K562 (cell line): ENCODE data around the gene C16orf78. TPM values are rescaled to one million over a fixed set of nuclear protein-coding genes. Genes with fewer than 3 reads are reported as not detected.

Experiments used
- ATAC-seq: fragments of 200-7000 bp; cut with Tn5 transposase; 3 replicates; pipeline ENCODE4 v1.9.1; 2020; ENCODE audit warnings: moderate library complexity
- BruUV-seq: library from RNA; stranded (reverse); fragments of 400-500 nt; replicated peaks from 2 replicates; lab custom pipeline; 2021; lab: Mats Ljungman, UMichigan
- CTCF ChIA-PET: fragments of 300-600 bp; formaldehyde crosslinking; extraction: SDS; loops from one replicate; lab custom pipeline; 2021; ENCODE audit warnings: low intra/inter-chr PET ratio; lab: Yijun Ruan, JAX
- POLR2A ChIA-PET: fragments of 300-600, 350-650 bp; sonication (Branson Sonifier 250); formaldehyde crosslinking; extraction: SDS; loops from one replicate; lab custom pipeline; 2021; ENCODE audit warnings: antibody characterized with exemption, inconsistent platforms; lab: Yijun Ruan, JAX
- DNase-seq, 4 experiments: peaks; one replicate each; pipeline versions ENCODE4 v3.0.0 to v3.0.0-alpha.2; 2011 to 2018; ENCODE audit warnings: low spot score in 3 of 4, mixed read lengths in 3 of 4; ENCODE audit errors: extremely low read depth in 1 of 4
- FAIRE-seq: peaks from 2 replicates; lab custom pipeline; 2011; peaks lifted over from hg19 to GRCh38; lab: Jason Lieb, UNC
- H2AFZ ChIP-seq: 2 replicates; pipeline ENCODE4 v1.6.0; 2011; ENCODE audit warnings: low read depth, low read length, control low read depth, inconsistent platforms
- H3K27ac ChIP-seq: fragments of 200-600 bp; 3 replicates; pipeline ENCODE4 v1.8.0; 2011; ENCODE audit warnings: low read depth, mild to moderate bottlenecking, control low read depth, inconsistent platforms, low read length, moderate library complexity, mixed read lengths; ENCODE audit errors: extremely low read depth
- H3K27me3 ChIP-seq, 2 experiments: fragments of 300-600 bp in 1 of 2; 2 replicates in 1 of 2; 3 replicates in 1 of 2; pipeline versions ENCODE4 v1.6.0 to v1.8.0; 2011; ENCODE audit warnings: inconsistent platforms in 2 of 2, low read length in 2 of 2, mild to moderate bottlenecking in 1 of 2, mixed read lengths in 1 of 2, moderate library complexity in 1 of 2; ENCODE audit not compliant: control insufficient read depth in 2 of 2, insufficient read depth in 2 of 2
- H3K36me3 ChIP-seq: fragments of 300-600 bp; 3 replicates; pipeline ENCODE4 v1.8.0; 2011; ENCODE audit warnings: mild to moderate bottlenecking, low read length, inconsistent platforms; ENCODE audit not compliant: control insufficient read depth, insufficient read depth
- H3K4me1 ChIP-seq, 2 experiments: fragments of 200-600 bp in 1 of 2; replicated peaks in 1 of 2; 2 replicates in 1 of 2; 3 replicates in 1 of 2; pipeline versions ENCODE4 v1.5.1 to v1.8.0; 2011; ENCODE audit warnings: inconsistent platforms in 2 of 2, low read length in 2 of 2, mild to moderate bottlenecking in 1 of 2, mixed read lengths in 1 of 2, moderate library complexity in 1 of 2; ENCODE audit not compliant: control insufficient read depth in 2 of 2, insufficient read depth in 2 of 2
- H3K4me2 ChIP-seq: 2 replicates; pipeline ENCODE4 v1.6.1; 2011; ENCODE audit warnings: low read length, control low read depth, inconsistent platforms, mixed read lengths; ENCODE audit not compliant: insufficient read depth
- H3K4me3 ChIP-seq: fragments of 200-600 bp; sonication (generic), shearing (Covaris generic); 2 replicates; pipeline ENCODE4 v1.5.1; 2016; ENCODE audit warnings: control low read depth, inconsistent platforms
- H3K79me2 ChIP-seq: fragments of 200-600 bp; 3 replicates; pipeline ENCODE4 v1.8.0; 2011; ENCODE audit warnings: low read length, inconsistent platforms; ENCODE audit not compliant: control insufficient read depth, insufficient read depth
- H3K9ac ChIP-seq, 2 experiments: 2 replicates each; pipeline versions ENCODE4 v1.6.0 to v1.6.1; 2011; ENCODE audit warnings: low read depth in 2 of 2, low read length in 2 of 2, control low read depth in 1 of 2, inconsistent platforms in 1 of 2, mild to moderate bottlenecking in 1 of 2, mixed read lengths in 1 of 2; ENCODE audit not compliant: insufficient read depth in 1 of 2
- H3K9me1 ChIP-seq: one replicate; pipeline ENCODE4 v1.6.0; 2011; ENCODE audit warnings: inconsistent platforms, mild to moderate bottlenecking, low read length, moderate library complexity; ENCODE audit not compliant: control insufficient read depth, insufficient read depth
- H3K9me3 ChIP-seq: replicated peaks from 2 replicates; pipeline ENCODE4 v1.5.1; 2011; ENCODE audit warnings: low read depth, low read length, inconsistent platforms; ENCODE audit not compliant: control insufficient read depth, insufficient read depth
- H4K20me1 ChIP-seq: replicated peaks from 2 replicates; pipeline ENCODE4 v1.6.1; 2011; ENCODE audit warnings: low read length, inconsistent platforms, mixed read lengths; ENCODE audit not compliant: control insufficient read depth, insufficient read depth
- FOS ChIP-seq: IDR thresholded peaks from 3 replicates; pipeline ENCODE4 v1.6.1; 2011; ENCODE audit not compliant: insufficient read length; ENCODE audit errors: extremely low read depth
- FOXP4 ChIP-seq: sonication (generic); formaldehyde crosslinking; IDR thresholded peaks from 2 replicates; pipeline ENCODE4 v1.8.0; 2022; ENCODE audit warnings: mild to moderate bottlenecking, missing genetic modification reagents, borderline replicate concordance
- IRF2 ChIP-seq: sonication (generic); formaldehyde crosslinking; IDR thresholded peaks from 2 replicates; pipeline ENCODE4 v1.8.1; 2022; ENCODE audit warnings: mild to moderate bottlenecking, missing genetic modification reagents
- NCOR1 ChIP-seq: fragments of 450-650 bp; IDR thresholded peaks from 2 replicates; pipeline ENCODE4 v1.6.1; 2016; ENCODE audit warnings: mild to moderate bottlenecking, moderate library complexity
- NELFE ChIP-seq: IDR thresholded peaks from 2 replicates; pipeline ENCODE4 v1.6.1; 2011; ENCODE audit warnings: mild to moderate bottlenecking; ENCODE audit not compliant: insufficient read depth, insufficient read length
- TAF1 ChIP-seq: IDR thresholded peaks from 2 replicates; pipeline ENCODE4 v1.6.1; 2011; ENCODE audit warnings: mild to moderate bottlenecking, low read length, moderate library complexity; ENCODE audit not compliant: insufficient read depth, control insufficient read depth, severe bottlenecking; ENCODE audit errors: extremely low read depth
- ZBTB17 ChIP-seq: fragments of 450-650 bp; formaldehyde crosslinking; IDR thresholded peaks from 2 replicates; pipeline ENCODE4 v1.4.0; 2020; ENCODE audit warnings: mild to moderate bottlenecking
- ZNF311 ChIP-seq: fragments of 250-450 bp; sonication (Bioruptor Pico); IDR thresholded peaks from 2 replicates; pipeline ENCODE4 v1.4.0; 2020; ENCODE audit warnings: mild to moderate bottlenecking, moderate library complexity
- WGBS: fragments of 100-300 bp; shearing (Covaris generic); methylation state at CpG from one replicate; pipeline ENCODE4 v1.1.6; 2016; ENCODE audit warnings: low coverage, mixed read lengths; ENCODE audit not compliant: insufficient coverage; ENCODE audit errors: missing lambda C conversion rate; 5-methylcytosine and 5-hydroxymethylcytosine counted together
- in situ Hi-C: fragments of 300-500 bp; cut with MboI; formaldehyde crosslinking; loops from 4 replicates; pipeline ENCODE4 v1.15.0; 2018; ENCODE audit warnings: inconsistent platforms, mixed read lengths
- intact Hi-C: fragments of 100-400 bp; cut with micrococcal nuclease; formaldehyde crosslinking; loops from 2 replicates; pipeline ENCODE4 v1.14.2; 2022
- polyA plus RNA-seq, 8 experiments: library from polyadenylated mRNA; depleted of rRNA in 4 of 8; stranded (reverse) in 5 of 8; unstranded in 3 of 8; fragments of >200 nt; fragmentation: Nextera tagmentation in 2 of 8; fragmentation: Illumina TruSeq in 1 of 8; extraction: Ambion mirVana in 2 of 8; extraction: Trizol in 1 of 8; gene quantifications; 2 replicates each; pipeline versions ENCODE4 v1.2.1 to v1.2.3, GENCODE V29; 2011 to 2014; ENCODE audit warnings: inconsistent platforms in 1 of 8, missing spikeins in 1 of 8
- total RNA-seq, 7 experiments: library from RNA; depleted of rRNA in 6 of 7; stranded (reverse); fragments of >200 nt in 6 of 7; fragmentation: Illumina TruSeq in 2 of 7; extraction: Trizol in 2 of 7; gene quantifications; 2 replicates each; pipeline versions ENCODE4 v1.2.1 to v1.2.3, GENCODE V29; 2011 to 2021; ENCODE audit warnings: low replicate concordance in 1 of 7
- TF ChIP-seq, protein P1 (sequence below): sonication (generic); formaldehyde crosslinking; IDR thresholded peaks from 2 replicates; pipeline ENCODE4 v1.8.1; 2022; ENCODE audit warnings: missing genetic modification reagents

Gene C16orf78
- total and polyA plus RNA-seq, 9 of the 15 experiments (the other 6 are each of a cell fraction or from before 2014, with no cell fraction given) = not detected

DNA sequence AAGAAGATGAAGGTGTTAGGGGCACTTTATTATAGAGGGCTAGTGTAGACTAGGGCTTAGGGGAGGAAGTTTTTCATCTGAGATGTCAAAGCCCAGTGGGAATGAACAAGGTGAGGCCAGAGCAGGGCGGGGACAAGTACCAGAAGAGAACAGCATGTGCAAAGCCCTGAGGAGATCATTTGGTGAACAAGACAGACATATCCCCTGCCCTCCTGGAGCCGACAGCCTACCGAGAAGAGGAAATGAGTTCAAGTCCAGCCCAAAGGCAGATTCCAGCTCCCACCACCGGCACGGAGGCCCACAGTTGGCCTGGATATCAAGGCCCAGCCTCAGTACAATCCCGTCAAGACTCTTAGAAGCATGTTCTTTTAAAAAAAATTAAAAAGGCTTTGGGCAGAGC is 61.1 kb downstream of the C16orf78 start:
- peaks cover 6 to 29% of the 10 kb centered on the region in 2 experiments; a peak in 2 of 5 replicates for H3K27me3 ChIP-seq
- BruUV-seq = no TSS peak
- CTCF ChIA-PET = no interaction called here
- no peak overlapping the region for H3K9ac ChIP-seq
- ATAC-seq = no peak
- no peaks in the 10 kb centered on the region for H3K79me2 ChIP-seq
- H3K4me3 ChIP-seq = no peak overlapping the region
- POLR2A ChIA-PET = no interaction called here
- no peaks in the 10 kb centered on the region for H3K9me3 ChIP-seq
- H3K9me1 ChIP-seq = no peaks in the 10 kb centered on the region
- no peak for TF ChIP-seq TAF1
- no peak for TF ChIP-seq FOS
- H4K20me1 ChIP-seq = peaks cover 5% of the 10 kb centered on the region
- DNase-seq = no peak
- no peak overlapping the region for H3K27ac ChIP-seq
- in situ Hi-C loops (no loop called here), intact Hi-C loops (no loop called here)
- H3K4me2 ChIP-seq = no peak overlapping the region
- no peak for FAIRE-seq
- no peaks in the 10 kb centered on the region for H3K36me3 ChIP-seq
- H3K4me1 ChIP-seq = no peaks in the 10 kb centered on the region
- 0% methylated on average over 6 of the region's 6 CpGs for WGBS
- H2AFZ ChIP-seq = no peak overlapping the region

DNA sequence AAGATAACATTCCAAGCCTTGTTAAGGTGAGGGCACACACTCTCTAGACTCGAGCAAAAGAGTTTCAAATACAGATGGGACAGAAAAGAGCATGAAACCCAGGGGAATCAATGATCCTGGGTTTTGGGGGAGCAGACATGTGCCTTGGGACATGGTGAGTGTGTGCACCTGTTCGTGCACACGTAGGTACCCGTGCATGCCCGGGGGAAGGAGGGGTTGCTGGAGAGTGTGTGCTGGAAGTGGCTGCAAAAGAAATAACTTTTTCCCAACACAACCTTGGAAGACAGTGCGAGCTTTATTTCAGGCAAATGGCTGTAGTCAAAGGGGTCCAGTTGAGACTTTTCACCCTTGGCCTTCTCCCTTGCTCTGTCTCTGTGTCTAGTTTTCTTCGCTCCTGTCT is 62.6 kb downstream of the C16orf78 start:
- no peaks in the 10 kb centered on the region for H3K9me1 ChIP-seq
- FAIRE-seq (no peak), DNase-seq (no peak), ATAC-seq (no peak)
- ChIA-PET POLR2A (interaction anchor here (0.6 kb wide), 1 partner anchor 724 kb away, joined by 3 read pairs; no protein-coding TSS in a partner anchor), CTCF (no interaction called here)
- H3K27ac ChIP-seq = no peak overlapping the region
- intact Hi-C loops = no loop called here
- H3K36me3 ChIP-seq = no peaks in the 10 kb centered on the region
- no peak overlapping the region for H2AFZ ChIP-seq
- no peaks in the 10 kb centered on the region for H3K4me1 ChIP-seq
- in situ Hi-C loops = no loop called here
- no peaks in the 10 kb centered on the region for H3K9me3 ChIP-seq
- H4K20me1 ChIP-seq = peaks cover 5% of the 10 kb centered on the region
- no peaks in the 10 kb centered on the region for H3K79me2 ChIP-seq
- H3K27me3 ChIP-seq = peaks cover 13 to 35% of the 10 kb centered on the region in 2 experiments; a peak in 3 of 5 replicates
- BruUV-seq = no TSS peak
- 0% methylated on average over 7 of the region's 7 CpGs for WGBS
- H3K4me2 ChIP-seq = no peak overlapping the region
- H3K4me3 ChIP-seq = no peak overlapping the region
- H3K9ac ChIP-seq = no peak overlapping the region
- TF ChIP-seq, protein P1, sequence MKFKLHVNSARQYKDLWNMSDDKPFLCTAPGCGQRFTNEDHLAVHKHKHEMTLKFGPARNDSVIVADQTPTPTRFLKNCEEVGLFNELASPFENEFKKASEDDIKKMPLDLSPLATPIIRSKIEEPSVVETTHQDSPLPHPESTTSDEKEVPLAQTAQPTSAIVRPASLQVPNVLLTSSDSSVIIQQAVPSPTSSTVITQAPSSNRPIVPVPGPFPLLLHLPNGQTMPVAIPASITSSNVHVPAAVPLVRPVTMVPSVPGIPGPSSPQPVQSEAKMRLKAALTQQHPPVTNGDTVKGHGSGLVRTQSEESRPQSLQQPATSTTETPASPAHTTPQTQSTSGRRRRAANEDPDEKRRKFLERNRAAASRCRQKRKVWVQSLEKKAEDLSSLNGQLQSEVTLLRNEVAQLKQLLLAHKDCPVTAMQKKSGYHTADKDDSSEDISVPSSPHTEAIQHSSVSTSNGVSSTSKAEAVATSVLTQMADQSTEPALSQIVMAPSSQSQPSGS = no peak
- no peak for TF ChIP-seq ZNF311 (CRISPR knock-in tag)
- no peak for TF ChIP-seq FOXP4
- no peak for TF ChIP-seq NCOR1
- no peak for TF ChIP-seq NELFE
- TF ChIP-seq ZBTB17 = no peak
- TF ChIP-seq IRF2 = no peak
